HFF-Myc (cell line): Measurements from ENCODE around the gene FMNL1.

ENCODE experiments used
- DNase-seq: peaks from one replicate; pipeline ENCODE4 v3.0.0-alpha.2; 2011; ENCODE audit warnings: low read depth; ENCODE audit errors: extremely low read depth
- H3K4me3 ChIP-seq: replicated peaks from 2 replicates; pipeline ENCODE4 v1.5.1; 2011; ENCODE audit warnings: low read depth, mild to moderate bottlenecking, control low read depth, low read length
- TF ChIP-seq, protein P1 (sequence below): IDR thresholded peaks from 2 replicates; pipeline ENCODE4 v1.5.1; 2012; ENCODE audit warnings: mild to moderate bottlenecking, low read depth, low read length, control low read depth; ENCODE audit errors: missing control alignments

FMNL1 gene

DNA sequence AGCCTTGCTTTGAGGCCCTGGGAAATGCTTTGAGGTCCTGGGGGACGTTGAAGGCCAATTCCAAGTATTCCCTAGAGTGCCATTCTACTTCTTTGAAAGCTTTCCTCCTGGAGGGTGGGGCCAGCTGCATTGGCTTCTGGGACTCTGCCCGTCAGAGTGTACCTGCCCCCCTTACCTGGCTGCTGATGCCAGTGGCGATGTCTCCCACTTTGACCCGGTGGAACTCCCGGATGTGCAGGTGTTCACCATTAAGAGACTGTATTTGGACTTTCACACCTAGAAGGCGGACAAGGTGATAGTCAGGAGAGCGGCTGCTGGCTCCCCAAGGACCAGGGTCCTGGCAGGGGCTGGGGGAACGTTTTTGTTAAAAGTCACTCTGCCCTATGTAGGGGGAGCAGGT, 43.3 kb downstream of the FMNL1 start:
- DNase-seq: no peak
- TF ChIP-seq, protein P1, sequence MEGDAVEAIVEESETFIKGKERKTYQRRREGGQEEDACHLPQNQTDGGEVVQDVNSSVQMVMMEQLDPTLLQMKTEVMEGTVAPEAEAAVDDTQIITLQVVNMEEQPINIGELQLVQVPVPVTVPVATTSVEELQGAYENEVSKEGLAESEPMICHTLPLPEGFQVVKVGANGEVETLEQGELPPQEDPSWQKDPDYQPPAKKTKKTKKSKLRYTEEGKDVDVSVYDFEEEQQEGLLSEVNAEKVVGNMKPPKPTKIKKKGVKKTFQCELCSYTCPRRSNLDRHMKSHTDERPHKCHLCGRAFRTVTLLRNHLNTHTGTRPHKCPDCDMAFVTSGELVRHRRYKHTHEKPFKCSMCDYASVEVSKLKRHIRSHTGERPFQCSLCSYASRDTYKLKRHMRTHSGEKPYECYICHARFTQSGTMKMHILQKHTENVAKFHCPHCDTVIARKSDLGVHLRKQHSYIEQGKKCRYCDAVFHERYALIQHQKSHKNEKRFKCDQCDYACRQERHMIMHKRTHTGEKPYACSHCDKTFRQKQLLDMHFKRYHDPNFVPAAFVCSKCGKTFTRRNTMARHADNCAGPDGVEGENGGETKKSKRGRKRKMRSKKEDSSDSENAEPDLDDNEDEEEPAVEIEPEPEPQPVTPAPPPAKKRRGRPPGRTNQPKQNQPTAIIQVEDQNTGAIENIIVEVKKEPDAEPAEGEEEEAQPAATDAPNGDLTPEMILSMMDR: no peak
- H3K4me3 ChIP-seq: no peak overlapping the region

DNA sequence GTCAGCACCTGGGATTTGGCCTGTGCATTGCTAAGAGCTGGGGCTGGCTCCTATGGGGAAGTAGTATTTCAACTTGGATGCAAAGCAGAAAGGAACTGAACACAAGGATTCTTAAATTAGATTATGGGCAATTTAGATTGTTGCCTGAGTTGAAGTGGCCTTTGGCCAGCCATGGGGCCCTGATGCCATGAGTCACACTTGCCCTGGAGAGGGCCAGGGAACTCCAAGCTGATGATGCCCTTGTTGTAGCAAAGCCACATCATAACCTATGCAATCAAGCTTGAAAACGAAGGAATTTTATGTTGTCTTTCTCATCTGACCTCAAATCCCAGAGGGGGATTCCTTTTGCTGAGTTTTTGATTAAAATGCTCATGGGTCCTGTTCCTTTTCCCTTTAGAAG, 44.1 kb downstream of the FMNL1 start:
- TF ChIP-seq, protein P1: no peak
- DNase-seq: no peak
- no peak overlapping the region for H3K4me3 ChIP-seq

DNA sequence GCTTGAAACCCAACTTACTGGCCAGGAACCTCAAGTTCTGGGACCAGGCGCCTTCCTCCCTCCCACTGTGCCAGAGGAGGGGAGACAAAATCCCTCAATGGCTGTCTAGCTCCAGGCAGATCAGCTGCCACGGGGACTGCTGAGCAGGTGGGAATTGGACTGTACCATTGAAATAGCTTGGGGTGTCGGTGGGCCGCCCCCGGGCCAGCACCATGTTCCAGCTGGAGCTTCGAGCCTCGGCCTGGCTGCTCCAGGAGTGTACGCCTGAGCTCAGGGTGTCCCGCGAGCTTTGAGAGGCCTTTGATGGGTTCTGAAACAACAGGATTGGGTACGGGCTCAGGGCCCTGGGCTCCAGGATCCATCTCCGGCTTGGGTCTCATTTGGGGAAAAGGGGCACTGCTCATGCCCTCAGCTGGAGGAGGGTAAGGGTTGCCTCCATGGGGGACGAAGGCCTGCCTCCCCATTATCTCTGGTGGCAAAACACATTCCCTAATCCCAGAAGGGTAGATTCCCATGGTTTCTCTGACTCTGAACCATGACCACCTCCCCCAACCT, 44.8 kb downstream of the FMNL1 start:
- no peak overlapping the region for H3K4me3 ChIP-seq
- no peak for DNase-seq
- TF ChIP-seq, protein P1: no peak

DNA sequence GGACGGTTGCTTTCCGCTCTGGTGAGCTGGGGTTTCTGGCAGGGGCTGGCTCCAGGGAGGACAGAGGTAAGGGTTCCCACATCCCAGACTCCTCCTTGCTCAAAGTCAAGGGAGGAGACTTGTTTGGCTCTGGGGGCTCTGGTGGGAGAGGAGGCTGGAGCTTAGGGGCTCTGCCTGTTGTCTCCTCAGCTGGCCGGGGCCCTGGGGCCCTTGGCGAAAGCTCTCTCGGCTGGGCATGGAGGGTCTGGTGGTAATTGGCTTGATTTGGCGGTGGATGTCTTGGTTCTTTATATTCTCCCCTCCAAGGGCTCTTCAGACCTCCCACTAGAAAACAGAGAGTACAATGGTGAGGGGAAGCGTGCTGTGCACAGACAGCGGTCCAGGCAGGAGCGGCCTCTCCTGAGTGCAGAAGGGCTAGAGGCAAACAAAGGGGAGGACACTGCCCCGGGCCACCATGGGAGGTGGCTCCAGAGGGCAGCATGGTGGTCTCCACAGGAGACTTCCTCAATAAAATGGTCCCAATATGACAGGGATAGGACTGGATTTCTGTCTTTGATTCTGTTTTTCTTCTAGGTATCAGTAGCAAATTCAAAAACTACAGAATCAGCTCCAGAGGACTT, 45.9 kb downstream of the FMNL1 start:
- no peak overlapping the region for H3K4me3 ChIP-seq
- TF ChIP-seq, protein P1: no peak
- no peak for DNase-seq

DNA sequence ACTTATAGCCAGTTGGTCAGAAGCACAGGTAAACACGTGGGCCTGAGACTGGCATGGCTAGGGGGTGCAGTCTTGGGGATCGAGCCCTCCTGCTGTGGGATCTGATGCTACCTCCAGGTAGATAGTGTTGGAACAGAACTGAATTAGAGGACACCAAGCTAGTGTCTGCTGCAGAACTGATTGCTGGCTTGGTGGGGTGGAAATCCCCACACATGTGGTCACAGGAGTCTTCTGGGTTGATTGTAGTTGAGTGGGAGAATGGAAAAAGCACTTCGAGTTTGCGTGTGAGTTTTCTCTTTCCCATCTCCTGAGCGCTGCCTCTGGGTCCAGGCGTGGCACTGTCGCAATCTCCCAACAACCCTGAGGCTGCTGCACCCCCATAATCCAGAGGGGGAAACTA, 48.2 kb downstream of the FMNL1 start:
- TF ChIP-seq, protein P1: no peak
- no peak overlapping the region for H3K4me3 ChIP-seq
- no peak for DNase-seq

DNA sequence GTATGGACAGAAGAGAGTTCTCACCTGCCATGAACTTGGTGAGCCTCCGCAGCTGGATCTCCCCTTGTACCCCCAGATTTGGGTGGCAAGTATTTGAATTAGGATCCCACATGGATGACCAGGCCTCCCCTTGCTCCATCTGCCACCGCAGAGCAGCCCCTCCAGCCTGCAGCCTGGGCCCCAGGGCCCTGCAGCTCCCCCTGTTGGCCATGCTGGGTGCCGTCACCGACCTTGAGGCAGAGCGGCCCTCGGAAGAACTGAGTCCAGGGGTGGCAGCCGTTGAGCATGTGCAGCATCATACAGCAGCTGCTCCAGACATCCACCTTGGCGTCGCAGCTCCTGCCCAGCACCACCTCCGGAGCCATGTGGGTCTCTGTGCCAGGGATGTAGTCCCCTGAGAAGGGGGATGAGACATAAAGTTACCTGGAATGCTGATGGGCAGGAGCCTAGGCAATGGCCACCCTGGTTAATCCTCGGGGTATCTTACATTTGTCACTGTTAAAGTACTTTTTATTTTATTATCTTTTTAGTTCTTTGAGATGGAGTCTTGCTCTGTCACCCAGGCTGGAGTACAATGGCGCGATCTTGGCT, 49.2 kb downstream of the FMNL1 start:
- DNase-seq: no peak
- H3K4me3 ChIP-seq: no peak overlapping the region
- TF ChIP-seq, protein P1: peak; percentile 78
